HG03159 (cell line): ENCODE measurements around the gene PMPCA.

Experiments used
- ATAC-seq: cut with Tn5 transposase; IDR thresholded peaks from one replicate; pipeline ENCODE4 v1.9.1; 2021; ENCODE audit warnings: mild to moderate bottlenecking, moderate library complexity; ENCODE audit not compliant: unreplicated experiment

Gene PMPCA

DNA sequence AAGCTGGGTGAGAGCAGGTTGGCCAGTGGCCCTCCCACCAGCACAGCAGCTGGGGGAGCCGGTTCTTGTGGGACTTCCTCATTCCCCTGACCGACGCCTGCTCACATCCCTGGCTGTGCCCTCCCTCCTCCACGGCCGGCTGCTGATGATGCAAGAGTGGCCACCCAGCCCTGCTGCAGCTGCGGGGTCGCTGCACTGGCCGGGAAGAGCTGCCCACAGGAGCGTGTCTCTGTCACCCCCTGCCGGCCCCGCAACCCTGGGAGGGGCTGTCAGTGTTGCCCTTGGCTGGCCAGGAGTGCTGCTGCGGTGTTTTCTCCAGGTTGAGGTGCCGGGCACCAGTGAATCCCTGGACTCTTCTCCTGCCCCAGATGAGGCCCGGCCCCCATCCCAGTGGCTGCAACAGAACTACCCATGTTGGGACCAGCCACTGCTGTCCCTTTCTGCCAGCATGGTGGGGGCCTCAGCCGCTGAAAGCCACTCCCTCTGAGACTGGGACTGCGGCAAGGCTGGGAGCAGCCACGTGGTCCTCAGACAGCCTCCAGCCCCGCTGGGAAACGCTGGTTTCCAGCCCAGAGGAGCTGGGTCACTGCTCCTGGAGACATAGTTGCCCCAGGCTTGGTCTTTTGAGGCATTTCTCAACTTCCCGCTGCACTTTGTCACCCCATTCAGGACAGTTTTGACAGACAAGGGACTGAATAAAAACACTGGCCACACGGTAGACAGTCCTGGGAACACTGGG, 37.7 kb upstream of the PMPCA start:
- ATAC-seq: no peak

DNA sequence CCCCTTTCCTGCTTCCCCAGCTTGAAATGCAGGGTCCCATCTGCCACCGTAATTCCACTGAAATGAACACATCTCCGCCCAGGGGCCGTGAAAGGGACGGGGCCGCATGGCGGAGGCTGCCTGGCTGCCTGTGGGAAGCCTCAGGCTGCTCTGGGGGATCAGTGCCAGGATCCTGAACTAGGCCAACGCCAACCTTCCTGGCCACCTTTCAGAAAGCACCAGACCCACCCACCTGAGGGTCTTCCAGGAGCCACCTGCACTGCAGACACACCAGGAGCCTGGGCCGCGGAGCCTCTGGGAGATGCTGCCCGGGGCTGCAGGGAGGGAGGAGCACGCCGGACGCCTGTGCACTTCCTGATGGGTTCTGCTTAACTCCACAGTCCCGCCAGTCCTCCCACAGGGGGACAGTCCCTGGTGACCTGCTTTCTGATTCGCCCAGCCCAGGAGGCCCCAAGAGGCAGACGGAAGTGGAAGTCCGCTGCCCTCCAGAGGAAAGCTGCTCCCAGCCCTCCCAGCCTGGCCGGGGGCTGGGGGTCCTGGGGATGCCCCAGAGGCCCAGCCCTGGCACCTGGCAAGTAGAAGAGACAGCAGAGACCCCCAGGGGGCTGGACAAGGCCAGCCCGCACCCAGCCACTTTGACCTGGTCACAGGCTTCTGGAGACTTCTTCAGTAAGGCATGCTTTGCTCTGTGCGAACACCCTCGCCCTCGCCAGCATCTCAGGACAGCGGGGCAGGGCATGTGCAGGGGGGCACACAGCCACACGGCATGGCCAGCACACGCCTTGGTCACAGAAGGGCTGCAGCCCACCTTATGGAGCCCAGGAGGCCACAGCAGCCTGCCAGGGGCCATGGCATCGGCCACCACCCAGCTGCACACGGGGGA, 36.9 kb upstream of the PMPCA start, which contains the start of gene CARD9:
TSS of gene CARD9 (minus strand) at position 370 of the 883 bp plus-strand sequence. CDS start 1,591 bp downstream, outside the sequence.
- no peak for ATAC-seq

DNA sequence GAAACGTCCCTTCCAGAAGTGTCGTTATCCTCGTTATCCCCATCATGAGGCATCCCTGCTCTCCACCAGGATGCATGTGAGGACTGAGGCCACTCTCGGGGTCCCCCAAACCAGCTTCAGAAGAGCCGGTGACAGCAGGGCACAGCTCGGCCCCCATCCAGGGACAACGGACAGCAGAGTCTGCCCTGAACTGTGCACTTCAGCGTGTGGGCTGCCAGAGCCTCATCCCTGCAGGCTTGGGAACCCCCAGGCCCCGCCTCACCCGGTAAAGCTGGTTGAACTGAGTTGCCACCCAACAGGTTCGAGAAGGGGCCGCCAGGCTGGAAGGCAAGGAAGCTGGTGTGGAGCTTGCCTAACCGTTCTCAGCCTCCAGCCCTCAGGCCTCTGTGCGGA, 36.3 kb upstream of the PMPCA start:
- no peak for ATAC-seq

DNA sequence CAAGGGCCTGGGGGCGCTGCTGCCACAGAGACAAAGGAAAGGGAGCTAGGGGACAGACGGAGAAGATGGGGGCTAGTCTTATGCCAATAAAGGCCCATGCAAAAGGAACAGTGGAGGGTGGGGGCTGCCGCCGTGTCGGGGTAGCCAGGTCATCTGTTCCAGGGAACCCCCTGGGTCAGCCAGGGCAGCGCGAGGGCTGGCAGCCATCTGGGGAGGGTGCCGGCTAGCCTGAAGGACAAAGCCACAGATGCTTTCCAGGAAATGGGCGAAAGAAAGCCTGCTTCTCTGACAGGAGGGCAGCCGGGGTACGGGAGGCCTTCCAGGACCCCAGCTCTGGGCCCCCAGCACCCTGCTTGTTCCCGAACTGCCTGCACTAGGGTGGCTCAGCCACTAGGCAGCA, 35.4 kb upstream of the PMPCA start:
- no peak for ATAC-seq

DNA sequence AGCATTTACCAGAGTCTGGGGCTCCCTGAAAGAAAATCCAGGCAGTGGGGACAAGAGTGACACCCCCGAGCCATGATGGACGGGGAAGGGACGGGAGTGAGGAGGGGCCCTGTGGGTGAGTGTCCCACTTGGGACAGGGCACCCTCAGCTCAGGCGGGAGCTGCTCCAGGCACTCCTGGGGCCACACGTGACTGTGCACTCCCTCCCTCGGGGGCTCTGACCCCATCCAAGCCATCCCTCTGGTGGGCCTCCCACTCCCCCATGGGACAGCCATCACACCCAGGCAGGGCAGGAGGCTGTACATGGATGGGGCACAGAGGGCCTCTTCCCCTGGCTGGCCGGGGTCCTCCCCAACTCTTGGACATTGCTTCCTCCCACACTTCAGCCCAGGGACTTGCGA, 34.0 kb upstream of the PMPCA start:
- ATAC-seq: no peak

DNA sequence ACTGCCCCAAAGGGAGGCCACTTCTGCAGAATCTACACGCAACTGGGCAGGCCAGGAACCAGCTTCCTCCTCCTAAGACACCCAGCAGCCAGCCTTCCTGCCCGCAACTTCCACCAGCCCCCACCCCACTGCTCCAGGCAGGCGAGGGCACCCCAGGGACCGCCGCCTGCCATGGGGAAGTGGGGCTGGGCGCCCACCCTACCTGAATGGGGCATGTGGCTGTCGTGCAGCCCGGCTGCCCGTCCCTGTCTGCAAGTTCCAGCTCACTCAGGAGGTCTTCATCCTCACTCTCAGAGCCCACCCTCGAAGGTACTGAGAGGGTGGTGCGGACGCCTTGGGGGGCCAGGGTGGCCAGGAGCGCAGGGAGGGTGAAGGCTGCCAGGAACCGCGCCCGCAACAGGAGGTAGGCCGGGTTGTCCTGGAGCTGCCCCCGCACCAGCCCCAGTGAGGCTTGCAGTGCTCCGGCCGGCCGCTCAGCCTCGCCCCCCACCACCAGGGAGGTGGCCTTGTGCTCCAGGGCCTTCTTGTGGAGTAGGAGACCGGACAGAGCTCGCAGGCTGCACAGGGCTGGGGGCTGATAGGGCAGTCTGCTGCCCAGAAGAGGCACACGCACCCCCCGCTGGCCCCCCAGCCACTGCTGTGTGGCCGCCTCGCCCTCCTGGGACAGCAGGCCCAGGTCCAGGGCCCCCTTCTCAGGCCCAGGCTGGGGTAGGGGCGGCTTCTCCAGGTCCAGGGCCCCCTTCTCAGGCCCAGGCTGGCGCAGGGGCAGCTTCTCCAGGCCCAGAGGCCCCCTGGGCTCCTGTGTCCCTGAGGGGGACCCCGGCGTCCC, 32.9 kb upstream of the PMPCA start:
- ATAC-seq: no peak

DNA sequence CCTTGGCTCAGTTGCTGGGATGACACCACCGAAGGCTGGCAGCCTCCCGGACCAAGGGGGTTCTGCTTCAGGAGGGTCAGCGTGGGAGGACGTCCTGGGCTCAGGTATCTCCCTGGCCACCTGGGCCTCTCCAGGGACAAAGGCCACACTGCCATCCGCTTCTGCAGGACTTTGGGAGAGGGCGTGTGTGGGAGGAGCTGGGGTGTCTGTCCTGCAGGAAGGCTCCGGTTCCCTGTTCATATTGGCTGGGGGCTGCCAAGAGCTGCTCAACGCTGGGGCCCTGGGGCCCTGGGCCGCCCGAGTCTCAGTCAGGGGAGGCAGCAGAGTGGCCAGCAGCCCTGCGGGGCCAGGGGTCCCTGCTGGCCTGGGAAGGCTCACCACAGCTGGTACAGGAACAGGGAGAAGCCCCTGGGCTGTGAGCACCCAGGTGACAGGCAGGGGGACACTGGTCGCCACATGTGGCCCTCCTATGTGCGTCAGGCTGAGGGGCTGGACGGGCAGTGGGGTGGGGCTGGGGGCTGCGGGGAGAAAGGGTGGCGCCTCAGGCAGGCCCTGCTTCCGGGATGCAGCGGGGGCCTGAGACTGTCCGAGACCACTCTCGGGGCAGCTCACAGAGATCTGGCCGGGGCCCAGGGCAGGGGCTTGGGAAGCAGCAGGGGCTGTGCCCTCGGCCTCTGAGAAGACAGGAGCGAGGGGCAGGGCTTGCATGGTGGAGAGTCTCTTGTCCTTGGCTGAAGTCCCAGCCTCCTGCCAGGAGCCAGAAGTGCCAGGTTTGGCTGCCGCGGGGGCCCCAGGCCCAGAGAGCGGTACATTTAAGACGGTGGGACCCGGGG, 32.1 kb upstream of the PMPCA start:
- no peak for ATAC-seq

DNA sequence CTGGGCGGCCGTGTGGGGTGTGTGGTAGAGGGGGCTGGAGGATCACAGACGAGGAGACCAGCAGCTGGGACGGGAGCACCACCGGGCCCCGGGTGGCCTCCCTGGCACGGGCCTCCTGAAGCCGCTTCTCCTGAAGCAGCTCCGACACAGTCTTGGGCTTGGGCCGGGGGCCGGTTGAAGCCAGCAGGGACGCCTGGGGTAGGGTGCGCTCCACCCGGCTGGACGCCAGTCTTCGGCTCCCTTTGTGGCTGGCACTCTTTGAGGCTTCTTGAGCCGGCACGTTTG, 31.5 kb upstream of the PMPCA start:
- ATAC-seq: no peak

DNA sequence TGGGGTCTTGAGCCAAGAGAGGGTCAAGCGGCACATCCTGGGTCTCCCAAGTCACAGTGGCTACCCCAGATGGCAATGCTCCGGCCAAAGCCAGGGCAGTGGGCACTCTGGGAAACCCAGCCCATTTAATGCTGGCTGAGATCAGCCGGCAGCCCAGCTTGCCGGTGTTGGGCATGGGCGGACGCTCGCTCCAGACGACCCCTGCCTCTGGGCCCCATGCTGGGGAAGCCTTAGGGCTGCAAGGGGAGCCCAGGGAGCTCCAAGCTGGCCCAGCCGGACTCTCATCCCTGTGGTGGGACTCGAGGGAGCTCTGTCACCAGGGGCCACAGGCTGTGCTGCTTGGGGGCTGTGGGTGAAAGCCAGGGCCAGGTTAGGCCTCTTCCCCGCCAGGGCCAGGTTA, 31.1 kb upstream of the PMPCA start:
- ATAC-seq: no peak

DNA sequence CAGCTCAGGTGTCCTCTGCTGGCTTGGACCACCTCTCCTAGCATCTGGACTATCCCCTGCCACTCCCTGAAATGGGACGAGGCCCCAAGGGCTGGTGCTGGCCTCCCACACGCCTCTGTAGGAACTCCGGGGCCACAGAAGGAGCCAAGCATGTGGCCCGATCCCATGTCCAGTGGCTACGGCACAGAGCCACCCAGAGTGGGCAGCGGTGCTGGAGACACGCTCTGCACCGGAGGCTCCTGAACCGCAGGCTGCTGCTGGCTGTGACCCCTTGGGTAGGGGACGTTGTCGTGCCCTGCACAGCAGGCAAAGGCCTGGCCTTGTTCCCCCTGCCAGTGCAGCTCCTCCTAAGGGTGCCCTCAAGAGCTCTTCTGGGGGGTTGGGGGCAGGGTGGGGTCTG, 30.6 kb upstream of the PMPCA start:
- no peak for ATAC-seq

DNA sequence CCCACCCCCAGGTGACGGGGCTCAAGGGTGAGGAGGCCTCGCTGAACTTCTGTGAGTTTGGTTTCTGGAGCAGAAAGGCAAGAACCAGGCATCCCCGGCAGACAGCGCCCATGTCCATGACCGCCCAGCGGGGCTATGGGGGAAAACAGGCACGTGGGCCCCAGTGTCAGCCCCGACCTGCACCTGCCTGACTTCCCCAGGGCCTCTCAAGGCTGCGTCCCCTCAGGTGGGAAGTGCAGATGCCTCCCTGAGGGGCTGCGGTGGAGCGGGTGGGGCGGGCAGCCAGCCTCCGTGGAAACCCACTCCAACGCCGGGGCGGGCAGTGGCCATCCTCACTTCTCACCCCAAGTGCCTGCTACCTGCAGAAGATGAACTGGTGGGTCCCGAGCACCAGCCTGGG, 30.1 kb upstream of the PMPCA start:
- no peak for ATAC-seq

DNA sequence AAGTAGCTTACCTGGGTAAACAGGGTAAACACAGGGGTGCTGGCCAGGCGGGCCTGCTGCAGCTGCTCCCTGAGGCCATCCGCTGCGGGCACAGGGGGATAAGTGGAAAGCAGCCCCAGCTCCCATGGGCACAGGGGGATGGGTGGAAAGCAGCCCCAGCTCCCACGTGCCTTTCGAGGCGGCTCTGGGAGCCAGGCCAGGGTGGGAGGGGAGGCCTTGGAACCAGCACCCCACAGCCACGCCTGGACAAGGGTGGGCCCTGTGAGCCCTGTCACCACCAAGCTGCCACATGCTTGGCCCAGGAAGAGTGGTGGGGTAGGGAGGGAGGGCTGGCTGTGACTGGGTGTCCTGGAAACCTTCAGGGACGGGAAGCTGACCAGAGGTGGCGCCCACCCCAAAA, 29.1 kb upstream of the PMPCA start:
- ATAC-seq: no peak

DNA sequence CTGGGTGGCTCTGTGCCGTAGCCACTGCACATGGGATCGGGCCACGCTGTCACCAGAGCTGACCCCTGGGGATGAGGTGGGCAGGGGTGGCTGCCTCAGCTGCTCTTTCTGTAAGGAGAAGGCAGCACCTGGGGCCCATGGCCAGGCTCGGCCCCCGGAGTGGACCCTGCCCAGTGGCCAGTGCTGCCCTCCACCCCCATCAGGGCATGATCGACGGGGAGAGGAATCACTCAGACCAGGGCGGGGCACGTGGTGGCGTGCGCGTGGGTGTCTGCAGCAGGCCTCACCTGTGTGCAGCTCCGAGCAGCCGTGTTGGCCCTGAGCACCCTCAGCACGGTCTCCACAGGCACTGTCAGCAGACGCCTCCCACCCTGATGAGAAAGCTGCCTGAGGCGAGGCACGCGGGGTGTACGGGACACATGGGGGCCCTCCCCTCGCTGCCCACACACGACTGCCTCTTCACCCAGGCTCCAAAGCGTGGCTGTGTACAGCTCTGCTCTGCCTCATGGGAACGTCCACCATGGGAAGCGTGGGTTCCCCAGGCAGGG, 28.4 kb upstream of the PMPCA start:
- no peak for ATAC-seq

DNA sequence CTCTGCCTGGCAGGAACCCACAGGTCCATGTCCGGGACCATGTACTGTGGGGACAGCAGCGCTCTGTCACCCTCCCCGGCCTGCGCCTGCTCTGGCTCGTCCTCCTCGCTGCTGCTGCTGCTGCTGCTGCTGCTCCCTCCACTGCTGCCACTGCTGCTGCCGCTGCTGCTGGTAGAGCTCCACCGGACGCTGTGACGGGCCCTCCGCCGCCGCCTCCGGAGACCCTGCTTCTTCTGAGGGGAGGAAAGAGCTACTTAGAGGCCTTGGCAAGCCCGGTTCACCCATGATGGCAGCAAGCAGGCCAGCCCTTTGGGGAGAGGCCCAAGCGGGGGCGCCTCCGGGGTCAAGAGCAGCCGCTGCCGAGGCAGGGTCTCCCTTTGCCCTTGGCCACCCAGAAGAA, 27.0 kb upstream of the PMPCA start:
- no peak for ATAC-seq

DNA sequence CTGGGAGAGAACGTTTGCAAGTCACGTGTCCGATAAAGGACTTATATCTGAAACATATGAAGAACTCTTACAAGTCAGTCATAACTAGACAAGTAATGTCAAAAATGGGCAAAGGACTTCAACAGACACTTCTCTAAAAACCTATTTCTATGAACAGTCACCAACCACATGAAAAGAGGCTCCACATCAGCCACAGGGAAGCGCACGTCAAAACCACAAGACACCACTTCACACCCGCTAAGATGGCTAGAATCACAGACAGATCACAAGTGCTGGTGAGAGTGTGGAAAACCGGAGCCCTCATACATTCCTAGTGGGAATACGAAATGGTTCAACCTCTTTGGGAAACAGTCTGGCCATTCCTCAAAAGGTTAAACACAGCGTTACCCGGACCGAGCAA, 25.4 kb upstream of the PMPCA start:
- ATAC-seq: no peak

DNA sequence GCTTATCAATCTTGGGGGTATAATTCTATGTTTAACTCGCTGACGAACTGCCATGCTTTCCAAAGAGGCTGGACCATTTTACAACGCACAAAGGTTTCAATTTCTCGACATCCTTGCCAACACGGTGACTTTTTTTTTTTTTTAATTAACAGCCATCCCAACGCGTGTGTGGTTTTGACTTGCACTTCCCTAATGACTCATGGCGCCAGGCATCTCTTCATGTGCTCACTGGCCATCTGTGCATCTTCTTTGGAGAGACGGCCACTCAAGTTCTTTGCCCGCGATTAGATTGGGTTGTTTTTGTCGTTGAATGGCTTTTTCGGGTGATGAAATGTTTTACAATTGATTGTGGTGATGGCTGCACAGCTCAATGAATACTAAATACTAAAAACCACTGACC, 24.4 kb upstream of the PMPCA start:
- ATAC-seq: no peak

DNA sequence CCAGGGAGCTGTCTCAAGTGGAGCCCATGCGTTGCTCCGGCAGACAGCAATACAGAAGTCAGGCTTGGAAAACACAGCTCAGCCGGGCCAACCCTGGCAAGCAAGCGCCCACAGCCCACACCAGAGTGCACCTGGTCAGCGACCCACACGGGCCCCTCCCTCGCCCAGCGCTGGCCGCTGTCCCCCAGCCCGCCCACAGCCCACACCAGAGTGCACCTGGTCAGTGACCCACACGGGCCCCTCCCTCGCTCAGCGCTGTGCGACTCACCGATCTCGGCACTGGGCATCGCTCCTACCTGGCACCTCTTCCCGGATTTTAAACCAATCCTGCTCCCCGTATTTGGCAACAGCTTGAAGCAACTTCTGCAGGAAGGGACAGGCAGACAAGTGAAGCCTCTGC, 23.2 kb upstream of the PMPCA start:
- no peak for ATAC-seq

DNA sequence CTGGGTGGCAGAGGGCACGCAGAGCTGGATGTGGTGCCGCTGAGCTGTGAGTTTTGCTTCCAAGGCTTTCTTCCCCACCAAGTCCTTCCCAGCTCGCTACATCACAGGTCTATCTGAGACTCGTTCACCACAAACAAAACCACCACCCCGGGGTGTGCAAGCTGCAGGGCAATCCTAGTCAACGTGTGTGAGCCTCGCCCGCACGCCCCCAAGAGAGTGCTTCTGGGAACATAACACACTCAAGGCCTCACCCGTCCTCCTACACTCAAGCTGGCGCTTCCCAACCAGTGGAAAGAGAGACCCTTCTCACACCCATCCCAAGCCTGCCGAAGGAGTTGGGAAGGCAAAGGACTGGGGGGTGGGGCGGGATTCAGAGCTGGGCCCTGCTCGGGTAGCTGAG, 21.1 kb upstream of the PMPCA start:
- no peak for ATAC-seq

DNA sequence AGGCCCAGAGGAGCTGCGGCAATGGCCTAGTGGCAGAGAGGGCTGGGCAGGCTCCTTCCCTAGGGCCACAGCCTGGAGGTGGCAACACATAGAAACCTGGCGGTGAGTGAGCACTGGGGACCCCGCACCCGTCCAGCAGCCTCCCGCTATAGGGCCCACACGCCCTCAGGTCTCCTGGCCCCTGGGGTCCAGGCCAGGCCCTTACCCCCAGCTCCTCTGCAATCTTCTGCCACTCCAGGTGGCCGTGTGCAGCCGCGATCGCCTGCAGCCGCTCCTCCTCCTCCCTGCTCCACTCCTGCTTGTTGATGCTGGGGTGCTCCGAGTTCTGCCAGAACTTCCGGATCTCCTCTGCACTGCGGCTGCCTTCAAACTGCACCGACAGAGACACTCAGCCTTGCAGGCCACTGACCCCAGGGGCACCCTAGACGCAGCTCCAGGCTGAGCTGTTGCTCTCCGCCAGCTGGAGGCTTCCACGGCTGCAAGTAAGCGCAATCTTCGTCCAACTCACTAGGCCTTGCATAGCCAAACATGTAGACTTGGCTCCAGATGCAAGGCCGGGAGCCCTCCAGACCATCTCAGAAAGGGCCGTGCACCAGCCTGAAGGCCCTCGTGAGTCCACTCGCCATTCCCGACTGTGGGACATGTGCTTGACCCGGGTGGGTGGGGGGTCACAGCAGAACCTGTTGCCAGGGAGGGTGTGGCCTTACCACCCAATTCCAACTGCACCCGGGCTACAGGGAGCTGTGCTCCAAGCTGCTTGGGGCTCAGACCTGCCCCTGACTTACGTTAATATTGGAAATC, 18.5 kb upstream of the PMPCA start:
- no peak for ATAC-seq
